Fibroblast of the aortic adventitia (primary cell): ENCODE results near the gene PCYT1A. TPM values are rescaled to one million over a fixed set of nuclear protein-coding genes. Genes with fewer than 3 reads are reported as not detected.

Source experiments
- DNase-seq: peaks from one replicate; pipeline ENCODE4 v3.0.0-alpha.2; 2010; ENCODE audit warnings: low read depth
- H3K4me3 ChIP-seq: 2 replicates; pipeline ENCODE4 v1.5.1; 2011; ENCODE audit warnings: low read depth, mild to moderate bottlenecking, control low read depth, low read length, moderate library complexity
- CTCF ChIP-seq: IDR thresholded peaks from 2 replicates; pipeline ENCODE4 v1.5.1; 2011; ENCODE audit warnings: mild to moderate bottlenecking, low read length, control low read depth, inconsistent platforms; ENCODE audit not compliant: insufficient read depth
- total RNA-seq: library from RNA; depleted of rRNA; stranded (reverse); fragments of >200 nt; gene quantifications from 2 replicates; pipeline ENCODE4 v1.2.3, GENCODE V29; 2012; ENCODE audit warnings: low replicate concordance

Gene PCYT1A
- total RNA-seq, 1 donor: 80.8 TPM

DNA sequence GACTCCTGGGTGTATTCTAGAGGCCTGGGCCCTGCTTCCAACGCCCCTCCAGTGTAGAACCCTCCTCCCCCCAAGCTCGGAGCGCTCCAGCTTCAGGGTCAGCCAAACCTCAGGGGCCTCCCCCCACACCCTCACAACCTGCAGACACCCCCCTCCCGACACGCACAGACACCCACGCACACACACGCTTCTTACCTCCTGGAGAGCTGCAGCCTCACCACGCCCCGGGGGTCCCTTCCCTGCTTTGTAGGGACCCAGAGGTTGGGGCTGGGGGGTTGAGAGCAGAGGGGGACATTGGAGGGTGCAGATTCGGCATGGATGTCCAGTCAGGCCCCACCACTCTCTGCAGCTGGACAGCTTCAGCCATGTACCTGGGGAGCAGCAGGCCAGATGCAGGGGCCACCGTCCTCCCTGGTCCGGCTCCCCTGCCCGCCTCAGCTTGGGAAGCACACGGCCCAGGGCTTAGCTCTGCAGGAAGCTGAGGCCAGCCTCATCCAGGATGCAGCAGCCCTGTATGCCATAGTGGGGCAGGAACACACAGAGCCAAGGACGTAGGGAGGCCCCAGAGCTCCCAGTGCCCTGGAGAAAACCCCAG is 89.3 kb downstream of the PCYT1A start:
- no peak overlapping the region for H3K4me3 ChIP-seq
- no peak for DNase-seq
- no peak for TF ChIP-seq CTCF

- no peak for TF ChIP-seq CTCF
- no peak overlapping the region for H3K4me3 ChIP-seq
- no peak for DNase-seq
These were observed 90.0 kb downstream of the PCYT1A start for GRCh38 chr3:196197524-196197923.

- no peak for DNase-seq
- TF ChIP-seq CTCF: no peak
- no peak overlapping the region for H3K4me3 ChIP-seq
These were observed 91.8 kb downstream of the PCYT1A start for GRCh38 chr3:196195664-196196265.

- no peak for TF ChIP-seq CTCF
- DNase-seq: no peak
- H3K4me3 ChIP-seq: no peak overlapping the region
These were observed 93.0 kb downstream of the PCYT1A start for GRCh38 chr3:196194542-196194915.

GRCh38 chr3:196193736-196194541 is 93.6 kb downstream of the PCYT1A start:
- H3K4me3 ChIP-seq: no peak overlapping the region
- DNase-seq: no peak
- TF ChIP-seq CTCF: no peak

- no peak for DNase-seq
- no peak for TF ChIP-seq CTCF
These were observed 94.3 kb downstream of the PCYT1A start for GRCh38 chr3:196193133-196193735.

More at GRCh38 chr3:196193133-196193735, 94.3 kb downstream of the PCYT1A start:
- H3K4me3 ChIP-seq: no peak overlapping the region
